ENCODE results near the gene NEIL3. TPM values are rescaled to one million over a fixed set of nuclear protein-coding genes. Genes with fewer than 3 reads are reported as not detected.
"Not testable (repeated sequence)": the region's sequence is repeated elsewhere in the genome, so short reads cannot be mapped to it uniquely, and the experiment has no call there.

NEIL3 gene
- total RNA-seq, 1 donor from 2014 or later, result 1.4 TPM

DNA sequence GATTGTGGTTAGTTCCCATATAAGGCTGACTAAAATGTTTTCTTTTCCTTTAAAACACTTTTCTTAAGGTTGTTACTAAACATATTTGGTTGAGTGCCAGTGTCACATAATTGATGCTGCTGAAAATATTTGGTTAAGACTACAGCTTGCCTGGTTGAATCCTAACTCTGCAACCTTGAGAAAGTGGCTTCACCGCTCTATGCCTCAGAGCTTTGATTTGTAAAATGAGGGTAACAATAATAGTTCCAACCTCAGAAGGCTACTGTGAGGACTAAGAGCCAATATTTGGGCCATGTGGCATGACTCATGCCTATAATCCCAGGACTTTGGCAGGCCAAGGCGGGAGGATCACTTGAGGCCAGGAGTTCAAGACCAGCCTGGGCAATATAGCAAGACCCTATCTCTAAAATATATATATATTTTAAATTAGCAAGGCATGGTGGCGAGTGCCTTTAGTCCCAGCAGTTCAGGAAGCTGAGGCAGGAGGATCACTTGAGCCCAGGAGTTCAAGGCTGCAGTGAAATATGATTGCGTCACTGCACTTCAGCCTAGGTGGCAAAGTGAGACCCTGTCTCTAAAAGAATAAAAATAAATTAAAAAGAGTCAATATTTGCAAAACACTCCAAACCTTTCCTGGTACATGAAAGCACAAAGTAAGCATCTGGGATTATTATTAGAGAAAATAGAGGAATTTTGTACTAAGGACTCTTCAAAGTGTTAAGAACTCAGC is 7.1 kb upstream of the NEIL3 start:
- Mint-ChIP-seq H3K4me3 (ENCODE audit: unreplicated experiment) (no peak overlapping the region), H3K27ac (ENCODE audit: unreplicated experiment) (no peak overlapping the region), H3K4me1 (ENCODE audit: low read depth, unreplicated experiment) (no peaks in the 10 kb centered on the region), H3K36me3 (ENCODE audit: unreplicated experiment) (peaks cover 7% of the 10 kb centered on the region), H3K9me3 (ENCODE audit: unreplicated experiment) (no peaks in the 10 kb centered on the region), H3K27me3 (ENCODE audit: unreplicated experiment) (no peaks in the 10 kb centered on the region)
- DNase-seq, result no peak
- TF ChIP-seq, protein P1, sequence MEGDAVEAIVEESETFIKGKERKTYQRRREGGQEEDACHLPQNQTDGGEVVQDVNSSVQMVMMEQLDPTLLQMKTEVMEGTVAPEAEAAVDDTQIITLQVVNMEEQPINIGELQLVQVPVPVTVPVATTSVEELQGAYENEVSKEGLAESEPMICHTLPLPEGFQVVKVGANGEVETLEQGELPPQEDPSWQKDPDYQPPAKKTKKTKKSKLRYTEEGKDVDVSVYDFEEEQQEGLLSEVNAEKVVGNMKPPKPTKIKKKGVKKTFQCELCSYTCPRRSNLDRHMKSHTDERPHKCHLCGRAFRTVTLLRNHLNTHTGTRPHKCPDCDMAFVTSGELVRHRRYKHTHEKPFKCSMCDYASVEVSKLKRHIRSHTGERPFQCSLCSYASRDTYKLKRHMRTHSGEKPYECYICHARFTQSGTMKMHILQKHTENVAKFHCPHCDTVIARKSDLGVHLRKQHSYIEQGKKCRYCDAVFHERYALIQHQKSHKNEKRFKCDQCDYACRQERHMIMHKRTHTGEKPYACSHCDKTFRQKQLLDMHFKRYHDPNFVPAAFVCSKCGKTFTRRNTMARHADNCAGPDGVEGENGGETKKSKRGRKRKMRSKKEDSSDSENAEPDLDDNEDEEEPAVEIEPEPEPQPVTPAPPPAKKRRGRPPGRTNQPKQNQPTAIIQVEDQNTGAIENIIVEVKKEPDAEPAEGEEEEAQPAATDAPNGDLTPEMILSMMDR (IDR thresholded peaks at IDR 0.05; ENCODE audit: partially characterized antibody, unreplicated experiment), result no peak

DNA sequence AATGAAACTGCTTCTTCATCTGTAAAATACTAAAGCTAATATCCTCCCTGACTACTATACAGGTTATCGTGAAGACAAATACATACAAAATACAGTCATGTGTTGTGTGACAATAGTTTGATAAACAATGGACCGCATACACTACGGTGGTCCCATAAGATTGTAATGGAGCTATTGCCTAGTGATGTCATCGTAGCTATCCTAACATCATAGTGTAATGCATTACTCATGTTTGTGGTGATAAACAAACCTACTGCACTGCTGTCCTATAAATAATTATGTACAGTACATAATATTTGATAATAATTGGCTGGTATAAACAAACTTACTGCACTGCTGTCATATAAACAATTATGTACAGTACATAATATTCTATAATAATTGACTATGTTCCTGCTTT is 5.6 kb upstream of the NEIL3 start:
- Mint-ChIP-seq H3K27me3 (ENCODE audit: unreplicated experiment) (no peaks in the 10 kb centered on the region), H3K36me3 (ENCODE audit: unreplicated experiment) (no peaks in the 10 kb centered on the region)

DNA sequence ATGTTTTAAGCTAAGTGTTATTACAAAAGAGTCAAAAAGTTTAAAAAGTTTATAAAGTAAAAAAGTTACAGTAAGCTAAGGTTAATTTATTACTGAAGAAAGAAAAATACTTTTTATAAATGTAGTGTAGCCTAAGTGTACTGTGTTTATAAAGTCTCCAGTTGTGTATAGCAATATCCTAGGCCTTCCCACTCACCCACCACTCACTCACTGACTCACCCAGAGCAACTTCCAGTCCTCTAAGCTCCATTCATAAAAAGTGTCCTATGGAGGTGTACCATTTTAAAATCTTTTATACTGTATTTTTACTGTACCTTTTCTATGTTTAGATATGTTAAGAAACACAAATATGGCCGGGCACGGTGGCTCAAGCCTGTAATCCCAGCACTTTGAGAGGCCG is 4.8 kb upstream of the NEIL3 start:
- H3K36me3 Mint-ChIP-seq (ENCODE audit: unreplicated experiment); H3K27ac Mint-ChIP-seq (ENCODE audit: unreplicated experiment); H3K9me3 Mint-ChIP-seq (ENCODE audit: unreplicated experiment); H3K4me3 Mint-ChIP-seq (ENCODE audit: unreplicated experiment); DNase-seq; H3K4me1 Mint-ChIP-seq (ENCODE audit: low read depth, unreplicated experiment); H3K27me3 Mint-ChIP-seq (ENCODE audit: unreplicated experiment): not testable (repeated sequence)

More for the DNA sequence above, 5.6 kb upstream of the NEIL3 start:
- Mint-ChIP-seq H3K4me1 (ENCODE audit: low read depth, unreplicated experiment) (no peaks in the 10 kb centered on the region), H3K9me3 (ENCODE audit: unreplicated experiment) (no peaks in the 10 kb centered on the region), H3K4me3 (ENCODE audit: unreplicated experiment) (no peak overlapping the region), H3K27ac (ENCODE audit: unreplicated experiment) (no peak overlapping the region)
- DNase-seq, result no peak
- TF ChIP-seq, protein P1 (IDR thresholded peaks at IDR 0.05; ENCODE audit: partially characterized antibody, unreplicated experiment), result no peak

DNA sequence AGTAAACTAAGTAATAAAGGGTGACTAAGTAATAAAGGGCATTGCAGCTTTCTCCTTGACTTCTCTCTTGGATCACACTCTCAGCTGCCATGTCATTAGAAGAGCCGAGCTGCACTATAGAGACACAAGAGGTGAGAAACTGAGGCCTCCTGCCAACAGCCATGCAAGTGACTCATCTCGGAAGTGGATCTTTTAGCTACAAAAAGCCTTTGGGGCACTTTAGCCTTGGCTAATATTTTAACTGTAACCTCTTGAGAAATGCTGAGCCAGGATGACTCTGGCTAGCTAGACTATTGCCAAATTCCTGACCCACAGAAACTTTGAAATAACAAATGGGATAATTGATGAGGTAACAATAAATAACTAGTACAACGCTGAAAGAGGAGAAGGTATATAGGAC is 1.5 kb upstream of the NEIL3 start:
- Mint-ChIP-seq H3K27ac (ENCODE audit: unreplicated experiment) (no peak overlapping the region), H3K27me3 (ENCODE audit: unreplicated experiment) (no peaks in the 10 kb centered on the region)
- DNase-seq, result no peak

DNA sequence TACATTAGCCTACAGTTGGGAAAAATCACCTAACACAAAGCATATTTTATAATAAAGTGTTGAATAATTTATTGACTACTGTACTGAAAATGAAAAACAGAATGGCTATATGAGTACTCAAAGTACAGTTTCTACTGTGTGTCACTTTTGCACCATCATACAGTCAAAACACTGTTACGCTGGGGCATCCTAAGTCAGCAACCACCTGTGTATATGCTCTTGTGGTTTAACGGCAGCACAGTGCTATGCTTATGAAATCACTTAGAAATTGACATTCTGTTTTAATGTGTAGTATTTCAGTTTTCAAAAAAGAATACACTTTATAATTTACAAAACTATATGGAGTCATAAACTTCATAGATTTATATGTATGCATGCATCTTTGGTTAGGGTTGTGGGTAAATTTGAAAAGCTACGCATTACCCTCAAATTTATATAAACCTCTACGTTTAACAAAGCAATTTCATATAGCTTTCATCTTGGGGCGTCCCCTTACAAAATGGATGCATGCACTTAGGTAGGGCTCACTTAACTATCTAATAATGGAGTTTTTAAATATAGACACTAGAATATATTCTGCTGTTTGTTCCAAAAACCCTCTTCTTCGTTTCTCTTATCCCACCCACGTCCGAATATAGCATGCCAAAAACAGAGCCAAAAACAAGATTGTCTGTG is 690 bp upstream of the NEIL3 start:
- no peaks in the 10 kb centered on the region for H3K9me3 Mint-ChIP-seq (ENCODE audit: unreplicated experiment)
- H3K4me3 Mint-ChIP-seq (ENCODE audit: unreplicated experiment), result peak overlapping the region; percentile 95
- H3K4me1 Mint-ChIP-seq (ENCODE audit: low read depth, unreplicated experiment), result no peaks in the 10 kb centered on the region
- H3K27me3 Mint-ChIP-seq (ENCODE audit: unreplicated experiment), result no peaks in the 10 kb centered on the region
- no peak for DNase-seq
- H3K36me3 Mint-ChIP-seq (ENCODE audit: unreplicated experiment), result no peaks in the 10 kb centered on the region
- H3K27ac Mint-ChIP-seq (ENCODE audit: unreplicated experiment), result no peak overlapping the region
- TF ChIP-seq, protein P1 (IDR thresholded peaks at IDR 0.05; ENCODE audit: partially characterized antibody, unreplicated experiment), result no peak

More for the DNA sequence above, 1.5 kb upstream of the NEIL3 start:
- TF ChIP-seq, protein P1 (IDR thresholded peaks at IDR 0.05; ENCODE audit: partially characterized antibody, unreplicated experiment), result no peak
- H3K9me3 Mint-ChIP-seq (ENCODE audit: unreplicated experiment), result no peaks in the 10 kb centered on the region
- no peaks in the 10 kb centered on the region for H3K36me3 Mint-ChIP-seq (ENCODE audit: unreplicated experiment)
- no peak overlapping the region for H3K4me3 Mint-ChIP-seq (ENCODE audit: unreplicated experiment)
- no peaks in the 10 kb centered on the region for H3K4me1 Mint-ChIP-seq (ENCODE audit: low read depth, unreplicated experiment)
